Measurements from ENCODE around the gene NDUFS3. TPM values are rescaled to one million over a fixed set of nuclear protein-coding genes. Genes with fewer than 3 reads are reported as not detected.
"Not testable (repeated sequence)": the region's sequence is repeated elsewhere in the genome, so short reads cannot be mapped to it uniquely, and the experiment has no call there.

Gene NDUFS3
- 100 to 1,000 TPM; 126 to 151 TPM for polyA plus RNA-seq

DNA sequence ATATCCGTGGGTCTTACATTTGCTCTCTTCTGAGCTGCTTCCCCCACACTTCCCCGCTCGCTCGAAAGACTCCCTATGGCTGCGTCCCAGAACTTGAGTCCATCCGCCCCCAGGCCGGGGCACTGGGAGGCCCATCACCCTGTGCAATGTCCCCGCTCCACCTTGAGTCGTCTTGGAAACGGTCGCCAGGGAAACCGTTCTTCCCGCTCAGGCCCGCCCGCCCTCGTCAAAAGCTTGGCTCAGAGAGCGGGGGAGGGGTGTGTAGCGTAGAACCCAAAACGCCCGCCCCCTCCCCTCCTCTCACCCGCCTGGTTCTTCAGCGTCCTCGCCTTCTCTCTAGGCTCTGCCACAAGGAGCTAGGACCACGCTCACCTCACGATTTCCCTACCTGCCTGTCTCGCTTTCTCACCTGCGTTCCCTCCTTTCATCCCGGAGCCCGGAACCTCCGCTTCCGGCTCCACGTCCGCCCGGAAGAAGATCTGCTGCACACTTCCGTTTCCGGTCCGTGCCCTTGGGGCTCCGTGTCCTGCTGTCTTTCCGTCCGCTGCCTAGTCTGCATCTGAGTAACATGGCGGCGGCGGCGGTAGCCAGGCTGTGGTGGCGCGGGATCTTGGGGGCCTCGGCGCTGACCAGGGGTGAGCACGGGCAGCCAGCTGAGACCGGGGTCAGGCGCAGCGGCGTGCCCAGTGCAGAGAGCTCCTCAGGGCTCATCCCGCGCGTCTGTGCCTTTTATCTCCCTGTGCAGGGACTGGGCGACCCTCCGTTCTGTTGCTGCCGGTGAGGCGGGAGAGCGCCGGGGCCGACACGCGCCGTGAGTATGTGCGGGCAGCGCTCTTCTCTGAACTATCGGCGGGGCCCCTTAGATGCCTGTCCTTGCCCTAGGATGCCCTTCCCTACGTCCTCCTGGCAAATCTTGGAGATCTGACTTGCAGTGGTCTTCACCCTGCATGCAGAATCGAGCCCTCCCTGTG is at the start of gene NDUFS3, which contains the start of gene KBTBD4:
Gene NDUFS3 (plus strand): TSS at position 551 of the 971 bp plus-strand sequence. CDS start 18 bp downstream, at position 569.
Gene KBTBD4 (minus strand): TSS at position 447 of the 971 bp plus-strand sequence. CDS start 19 bp downstream, at position 428.
- no peaks in the 10 kb centered on the region for H3K27me3 ChIP-seq (ENCODE audit: control insufficient read depth in 1 of 2, insufficient read depth in 2 of 2, low read length in 2 of 2)
- H3K27ac ChIP-seq (ENCODE audit: low read depth in 2 of 2, low read length in 1 of 2) = peak within 1 kb of the TSS; percentile 91 to 95
- peaks cover 2 to 3% of the 10 kb centered on the region in 2 donors for H3K4me1 ChIP-seq (ENCODE audit: control insufficient read depth in 2 of 2, insufficient read depth in 2 of 2, low read length in 1 of 2)
- H3K36me3 ChIP-seq (ENCODE audit: control insufficient read depth in 2 of 2, insufficient read depth in 2 of 2, low read length in 1 of 2) = peaks cover 13 to 28% of the 10 kb centered on the region in 2 donors
- WGBS, 2 donors = 1% methylated on average over 66 to 72 of the region's 72 CpGs
- H3K4me3 ChIP-seq (ENCODE audit: low read depth in 1 of 2, low read length in 2 of 2) = peak within 1 kb of the TSS; percentile 68 to 100
- no peaks in the 10 kb centered on the region for H3K9me3 ChIP-seq (ENCODE audit: control insufficient read depth in 2 of 2, insufficient read depth in 1 of 2, low read depth in 1 of 2, low read length in 1 of 2)

DNA sequence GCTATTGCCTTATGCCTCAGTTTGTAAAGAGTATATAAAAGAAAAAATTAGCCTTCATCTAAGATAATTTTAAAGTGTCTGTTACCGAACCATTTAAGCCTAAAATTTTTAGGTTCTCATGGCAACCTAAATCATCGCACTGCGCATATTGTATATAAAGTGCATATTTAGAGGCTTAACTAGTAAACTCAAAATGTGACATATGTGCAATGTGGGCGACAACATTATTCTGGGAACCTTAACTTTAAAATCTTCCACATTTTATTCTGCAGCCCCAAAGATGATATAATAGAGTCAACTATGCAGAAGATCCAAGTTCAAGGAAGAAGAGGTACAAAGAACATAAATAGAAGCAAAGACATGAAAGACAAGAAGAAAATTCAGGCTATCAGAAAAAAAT is 48.9 kb upstream of the NDUFS3 start:
- Histone ChIP-seq H3K36me3 (ENCODE audit: control insufficient read depth in 2 of 2, insufficient read depth in 2 of 2, low read length in 1 of 2) (no peaks in the 10 kb centered on the region), H3K9me3 (ENCODE audit: control insufficient read depth in 2 of 2, insufficient read depth in 1 of 2, low read depth in 1 of 2, low read length in 1 of 2) (no peaks in the 10 kb centered on the region), H3K27ac (ENCODE audit: low read depth in 2 of 2, low read length in 1 of 2) (no peak overlapping the region), H3K4me3 (ENCODE audit: low read depth in 1 of 2, low read length in 2 of 2) (no peak overlapping the region), H3K4me1 (ENCODE audit: control insufficient read depth in 2 of 2, insufficient read depth in 2 of 2, low read length in 1 of 2) (no peaks in the 10 kb centered on the region), H3K27me3 (ENCODE audit: control insufficient read depth in 1 of 2, insufficient read depth in 2 of 2, low read length in 2 of 2) (no peaks in the 10 kb centered on the region)
- WGBS, 2 donors = 88 to 91% methylated on average over 4 of the region's 4 CpGs

DNA sequence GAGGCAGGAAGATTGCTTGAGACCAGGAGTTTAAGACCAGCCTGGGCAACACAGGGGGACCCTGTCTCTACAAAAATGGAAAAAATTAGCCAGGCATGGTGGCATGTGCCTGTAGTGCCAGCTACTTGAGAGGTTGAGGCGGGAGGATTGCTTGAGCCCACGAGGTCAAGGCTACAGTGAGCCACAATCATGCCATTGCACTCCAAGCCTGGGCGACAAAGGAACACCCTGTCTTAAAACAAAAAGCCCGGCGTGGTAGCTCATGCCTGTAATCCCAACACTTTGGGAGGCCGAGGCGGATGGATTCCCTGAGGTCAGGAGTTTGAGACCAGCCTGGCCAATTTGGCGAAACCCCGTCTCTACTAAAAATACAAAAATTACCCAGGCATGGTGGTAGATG is 48.2 kb upstream of the NDUFS3 start:
- H3K36me3 ChIP-seq (ENCODE audit: control insufficient read depth in 2 of 2, insufficient read depth in 2 of 2, low read length in 1 of 2); H3K9me3 ChIP-seq (ENCODE audit: control insufficient read depth in 2 of 2, insufficient read depth in 1 of 2, low read depth in 1 of 2, low read length in 1 of 2); H3K4me1 ChIP-seq (ENCODE audit: control insufficient read depth in 2 of 2, insufficient read depth in 2 of 2, low read length in 1 of 2); H3K4me3 ChIP-seq (ENCODE audit: low read depth in 1 of 2, low read length in 2 of 2); H3K27ac ChIP-seq (ENCODE audit: low read depth in 2 of 2, low read length in 1 of 2); H3K27me3 ChIP-seq (ENCODE audit: control insufficient read depth in 1 of 2, insufficient read depth in 2 of 2, low read length in 2 of 2): not testable (repeated sequence)
- 88 to 94% methylated on average over 9 of the region's 9 CpGs for WGBS, 2 donors

- Histone ChIP-seq H3K27me3 (ENCODE audit: control insufficient read depth in 1 of 2, insufficient read depth in 2 of 2, low read length in 2 of 2) (no peaks in the 10 kb centered on the region), H3K27ac (ENCODE audit: low read depth in 2 of 2, low read length in 1 of 2) (no peak overlapping the region), H3K9me3 (ENCODE audit: control insufficient read depth in 2 of 2, insufficient read depth in 1 of 2, low read depth in 1 of 2, low read length in 1 of 2) (no peaks in the 10 kb centered on the region), H3K4me3 (ENCODE audit: low read depth in 1 of 2, low read length in 2 of 2) (no peak overlapping the region), H3K4me1 (ENCODE audit: control insufficient read depth in 2 of 2, insufficient read depth in 2 of 2, low read length in 1 of 2) (no peaks in the 10 kb centered on the region), H3K36me3 (ENCODE audit: control insufficient read depth in 2 of 2, insufficient read depth in 2 of 2, low read length in 1 of 2) (no peaks in the 10 kb centered on the region)
- WGBS, 2 donors = 74 to 75% methylated on average over 3 of the region's 3 CpGs
Measured at GRCh38 chr11:47531666-47532065, 47.2 kb upstream of the NDUFS3 start.

DNA sequence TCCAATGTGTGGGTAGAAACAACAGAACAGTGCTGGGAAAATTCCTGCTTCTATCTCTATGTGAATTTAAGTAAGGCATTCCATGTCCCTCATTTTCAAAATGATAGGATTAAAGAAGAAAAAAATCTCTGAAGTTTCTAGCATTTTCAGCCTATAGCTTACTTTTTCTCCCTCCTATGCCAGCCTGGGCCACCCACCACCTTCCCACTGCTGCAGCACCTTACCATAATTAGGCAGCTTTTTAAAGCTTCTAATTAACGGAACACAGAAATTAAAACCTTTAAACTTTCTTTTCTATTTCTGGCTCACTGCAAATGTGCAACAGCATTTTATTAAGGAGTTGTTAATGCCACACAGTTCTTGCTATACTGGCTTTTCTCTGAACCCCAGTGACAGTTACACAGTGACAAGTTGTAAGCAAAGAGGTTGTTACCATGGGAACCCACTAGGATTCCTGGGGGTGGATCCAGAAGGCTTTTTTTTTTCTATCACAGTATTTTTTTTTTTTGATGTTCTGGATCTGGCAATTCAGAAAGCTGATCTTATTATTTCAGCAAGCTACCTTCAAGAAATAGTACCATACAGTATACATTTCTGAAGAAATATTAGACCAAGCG is 46.2 kb upstream of the NDUFS3 start:
- no peaks in the 10 kb centered on the region for H3K4me1 ChIP-seq (ENCODE audit: control insufficient read depth in 2 of 2, insufficient read depth in 2 of 2, low read length in 1 of 2)
- H3K36me3 ChIP-seq (ENCODE audit: control insufficient read depth in 2 of 2, insufficient read depth in 2 of 2, low read length in 1 of 2) = no peaks in the 10 kb centered on the region
- H3K4me3 ChIP-seq (ENCODE audit: low read depth in 1 of 2, low read length in 2 of 2) = no peak overlapping the region
- H3K27ac ChIP-seq (ENCODE audit: low read depth in 2 of 2, low read length in 1 of 2) = no peak overlapping the region
- H3K27me3 ChIP-seq (ENCODE audit: control insufficient read depth in 1 of 2, insufficient read depth in 2 of 2, low read length in 2 of 2) = no peaks in the 10 kb centered on the region
- WGBS, 2 donors = 77 to 82% methylated on average over 2 of the region's 2 CpGs
- H3K9me3 ChIP-seq (ENCODE audit: control insufficient read depth in 2 of 2, insufficient read depth in 1 of 2, low read depth in 1 of 2, low read length in 1 of 2) = no peaks in the 10 kb centered on the region

DNA sequence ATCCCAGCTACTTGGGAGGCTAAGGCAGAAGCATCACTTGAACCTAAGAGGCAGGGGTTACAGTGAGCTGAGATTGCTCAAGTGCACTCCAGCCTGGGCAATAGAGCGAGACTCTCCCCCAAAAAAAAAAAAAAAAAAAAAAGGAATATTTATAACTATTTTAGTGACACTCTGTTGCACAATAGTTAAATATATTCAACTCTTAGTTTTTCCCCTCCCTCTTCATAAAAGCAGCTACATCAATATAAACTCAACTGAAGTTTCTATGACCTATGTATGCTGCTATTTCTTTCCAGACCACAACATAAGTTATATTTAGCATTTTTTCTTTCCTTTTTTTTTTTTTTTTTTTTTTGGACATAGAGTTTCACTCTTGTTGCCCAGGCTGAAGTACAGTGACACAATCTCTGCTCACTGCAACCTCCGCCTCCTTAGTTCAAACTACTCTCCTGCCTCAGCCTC is 45.2 kb upstream of the NDUFS3 start:
- Histone ChIP-seq H3K4me1 (ENCODE audit: control insufficient read depth in 2 of 2, insufficient read depth in 2 of 2, low read length in 1 of 2) (no peaks in the 10 kb centered on the region), H3K27me3 (ENCODE audit: control insufficient read depth in 1 of 2, insufficient read depth in 2 of 2, low read length in 2 of 2) (no peaks in the 10 kb centered on the region), H3K4me3 (ENCODE audit: low read depth in 1 of 2, low read length in 2 of 2) (no peak overlapping the region), H3K27ac (ENCODE audit: low read depth in 2 of 2, low read length in 1 of 2) (no peak overlapping the region), H3K9me3 (ENCODE audit: control insufficient read depth in 2 of 2, insufficient read depth in 1 of 2, low read depth in 1 of 2, low read length in 1 of 2) (no peaks in the 10 kb centered on the region), H3K36me3 (ENCODE audit: control insufficient read depth in 2 of 2, insufficient read depth in 2 of 2, low read length in 1 of 2) (no peaks in the 10 kb centered on the region)
- 77 to 90% methylated on average over 2 of the region's 2 CpGs for WGBS, 2 donors

- H3K27ac ChIP-seq (ENCODE audit: low read depth in 2 of 2, low read length in 1 of 2) = no peak overlapping the region
- H3K27me3 ChIP-seq (ENCODE audit: control insufficient read depth in 1 of 2, insufficient read depth in 2 of 2, low read length in 2 of 2) = no peaks in the 10 kb centered on the region
- H3K4me3 ChIP-seq (ENCODE audit: low read depth in 1 of 2, low read length in 2 of 2) = no peak overlapping the region
- WGBS, 2 donors = 84 to 87% methylated on average over 4 of the region's 4 CpGs
- H3K9me3 ChIP-seq (ENCODE audit: control insufficient read depth in 2 of 2, insufficient read depth in 1 of 2, low read depth in 1 of 2, low read length in 1 of 2) = no peaks in the 10 kb centered on the region
- peaks cover 0 to 3% of the 10 kb centered on the region in 2 donors for H3K4me1 ChIP-seq (ENCODE audit: control insufficient read depth in 2 of 2, insufficient read depth in 2 of 2, low read length in 1 of 2)
- H3K36me3 ChIP-seq (ENCODE audit: control insufficient read depth in 2 of 2, insufficient read depth in 2 of 2, low read length in 1 of 2) = no peaks in the 10 kb centered on the region
Measured at GRCh38 chr11:47534704-47535251, 44.1 kb upstream of the NDUFS3 start.

DNA sequence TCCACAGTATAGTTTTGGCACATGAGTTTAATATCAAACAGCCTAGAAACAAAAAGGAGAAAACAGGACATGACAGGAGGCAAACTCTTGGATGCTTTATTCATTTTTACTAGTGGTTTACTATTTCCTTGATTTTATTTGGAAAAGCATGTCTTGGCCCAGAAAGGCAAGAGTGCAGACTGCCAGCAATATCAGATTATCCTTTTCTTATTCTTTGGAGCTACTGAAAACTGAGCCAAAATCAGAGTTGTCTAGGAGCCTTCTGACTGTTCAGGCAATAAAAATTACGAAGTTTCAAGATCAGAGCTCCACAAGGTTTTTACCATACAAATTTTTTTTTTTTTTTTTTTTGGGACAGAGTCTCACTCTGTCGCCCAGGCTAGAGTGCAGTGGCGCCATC is 42.0 kb upstream of the NDUFS3 start:
- Histone ChIP-seq H3K4me3 (ENCODE audit: low read depth in 1 of 2, low read length in 2 of 2) (no peak overlapping the region), H3K36me3 (ENCODE audit: control insufficient read depth in 2 of 2, insufficient read depth in 2 of 2, low read length in 1 of 2) (no peaks in the 10 kb centered on the region), H3K27ac (ENCODE audit: low read depth in 2 of 2, low read length in 1 of 2) (no peak overlapping the region), H3K4me1 (ENCODE audit: control insufficient read depth in 2 of 2, insufficient read depth in 2 of 2, low read length in 1 of 2) (peaks cover 0 to 5% of the 10 kb centered on the region in 2 donors), H3K27me3 (ENCODE audit: control insufficient read depth in 1 of 2, insufficient read depth in 2 of 2, low read length in 2 of 2) (no peaks in the 10 kb centered on the region), H3K9me3 (ENCODE audit: control insufficient read depth in 2 of 2, insufficient read depth in 1 of 2, low read depth in 1 of 2, low read length in 1 of 2) (no peaks in the 10 kb centered on the region)
- WGBS, 2 donors = 79 to 87% methylated on average over 3 of the region's 3 CpGs

GRCh38 chr11:47538741-47539565 is 39.9 kb upstream of the NDUFS3 start:
- Histone ChIP-seq H3K27ac (ENCODE audit: low read depth in 2 of 2, low read length in 1 of 2) (no peak overlapping the region), H3K9me3 (ENCODE audit: control insufficient read depth in 2 of 2, insufficient read depth in 1 of 2, low read depth in 1 of 2, low read length in 1 of 2) (no peaks in the 10 kb centered on the region), H3K4me3 (ENCODE audit: low read depth in 1 of 2, low read length in 2 of 2) (no peak overlapping the region), H3K4me1 (ENCODE audit: control insufficient read depth in 2 of 2, insufficient read depth in 2 of 2, low read length in 1 of 2) (peaks cover 0 to 5% of the 10 kb centered on the region in 2 donors), H3K36me3 (ENCODE audit: control insufficient read depth in 2 of 2, insufficient read depth in 2 of 2, low read length in 1 of 2) (no peaks in the 10 kb centered on the region), H3K27me3 (ENCODE audit: control insufficient read depth in 1 of 2, insufficient read depth in 2 of 2, low read length in 2 of 2) (no peaks in the 10 kb centered on the region)
- WGBS, 2 donors = 57 to 64% methylated on average over 10 of the region's 10 CpGs
